ENCODE results near the gene KRT3.

KRT3 gene

DNA sequence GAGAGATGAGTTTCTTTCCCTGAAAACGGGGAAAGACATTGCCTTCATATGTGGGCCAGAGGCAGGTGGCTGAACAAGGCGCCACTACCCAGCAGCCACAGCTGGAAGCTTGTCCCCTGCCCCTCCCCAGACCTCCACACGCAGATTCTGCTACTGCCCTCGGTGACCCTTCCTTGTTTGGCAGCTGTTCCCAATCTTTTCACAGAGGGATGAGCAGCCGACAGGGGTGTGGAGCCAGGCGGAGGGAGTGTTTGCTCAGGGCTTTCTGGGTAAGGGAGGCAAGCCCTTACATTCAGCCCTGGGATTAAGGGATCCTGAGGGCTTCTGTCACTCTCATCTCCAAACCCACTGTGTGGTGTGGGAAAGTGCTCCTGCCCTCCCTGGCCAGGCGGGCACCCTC lies 22.5 kb upstream of the KRT3 start:
- H3K27me3 ChIP-seq (replicated peaks; ENCODE audit: insufficient read depth, low read length): peaks cover 91% of the 10 kb centered on the region
- H3K4me3 ChIP-seq (ENCODE audit: low read length): no peak overlapping the region
- TF ChIP-seq, protein P1, sequence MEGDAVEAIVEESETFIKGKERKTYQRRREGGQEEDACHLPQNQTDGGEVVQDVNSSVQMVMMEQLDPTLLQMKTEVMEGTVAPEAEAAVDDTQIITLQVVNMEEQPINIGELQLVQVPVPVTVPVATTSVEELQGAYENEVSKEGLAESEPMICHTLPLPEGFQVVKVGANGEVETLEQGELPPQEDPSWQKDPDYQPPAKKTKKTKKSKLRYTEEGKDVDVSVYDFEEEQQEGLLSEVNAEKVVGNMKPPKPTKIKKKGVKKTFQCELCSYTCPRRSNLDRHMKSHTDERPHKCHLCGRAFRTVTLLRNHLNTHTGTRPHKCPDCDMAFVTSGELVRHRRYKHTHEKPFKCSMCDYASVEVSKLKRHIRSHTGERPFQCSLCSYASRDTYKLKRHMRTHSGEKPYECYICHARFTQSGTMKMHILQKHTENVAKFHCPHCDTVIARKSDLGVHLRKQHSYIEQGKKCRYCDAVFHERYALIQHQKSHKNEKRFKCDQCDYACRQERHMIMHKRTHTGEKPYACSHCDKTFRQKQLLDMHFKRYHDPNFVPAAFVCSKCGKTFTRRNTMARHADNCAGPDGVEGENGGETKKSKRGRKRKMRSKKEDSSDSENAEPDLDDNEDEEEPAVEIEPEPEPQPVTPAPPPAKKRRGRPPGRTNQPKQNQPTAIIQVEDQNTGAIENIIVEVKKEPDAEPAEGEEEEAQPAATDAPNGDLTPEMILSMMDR (IDR thresholded peaks at IDR 0.05; ENCODE audit: low read length): no peak
- no peak for TF ChIP-seq EZH2phosphoT487 (IDR thresholded peaks at IDR 0.05; ENCODE audit: low read length)
- no peak for TF ChIP-seq EZH2 (optimal IDR thresholded peaks at IDR 0.05; ENCODE audit: low read depth, low read length)
- no peaks in the 10 kb centered on the region for H3F3A ChIP-seq (ENCODE audit: insufficient read depth, low read length)
- no peak overlapping the region for H3K9ac ChIP-seq (ENCODE audit: low read length)
- H3K9me3 ChIP-seq (replicated peaks; ENCODE audit: insufficient read depth, low read length): no peaks in the 10 kb centered on the region
- H3K4me1 ChIP-seq (ENCODE audit: low read length): no peaks in the 10 kb centered on the region
- no peak for DNase-seq
- H3K9me2 ChIP-seq (replicated peaks; ENCODE audit: insufficient read depth, low read length): no peaks in the 10 kb centered on the region
- H3K79me2 ChIP-seq (ENCODE audit: low read length): no peaks in the 10 kb centered on the region
- H4K20me1 ChIP-seq (ENCODE audit: insufficient read depth, low read length): no peaks in the 10 kb centered on the region
- H2AFZ ChIP-seq (ENCODE audit: low read length): no peak overlapping the region
- H3K36me3 ChIP-seq (replicated peaks; ENCODE audit: insufficient read depth, low read length): no peaks in the 10 kb centered on the region
- no peak overlapping the region for H3K4me2 ChIP-seq (ENCODE audit: low read depth, low read length)
- no peak overlapping the region for H3K27ac ChIP-seq (ENCODE audit: low read length)

GRCh38 chr12:52817699-52818238 lies 21.9 kb upstream of the KRT3 start:
- Histone ChIP-seq H4K20me1 (ENCODE audit: insufficient read depth, low read length) (no peaks in the 10 kb centered on the region), H3K27me3 (replicated peaks; ENCODE audit: insufficient read depth, low read length) (peaks cover 92% of the 10 kb centered on the region), H3F3A (ENCODE audit: insufficient read depth, low read length) (no peaks in the 10 kb centered on the region), H3K79me2 (ENCODE audit: low read length) (no peaks in the 10 kb centered on the region), H3K4me1 (ENCODE audit: low read length) (no peaks in the 10 kb centered on the region), H2AFZ (ENCODE audit: low read length) (no peak overlapping the region), H3K4me2 (ENCODE audit: low read depth, low read length) (no peak overlapping the region), H3K9me2 (replicated peaks; ENCODE audit: insufficient read depth, low read length) (no peaks in the 10 kb centered on the region), H3K36me3 (replicated peaks; ENCODE audit: insufficient read depth, low read length) (no peaks in the 10 kb centered on the region), H3K9me3 (replicated peaks; ENCODE audit: insufficient read depth, low read length) (no peaks in the 10 kb centered on the region), H3K9ac (ENCODE audit: low read length) (no peak overlapping the region), H3K27ac (ENCODE audit: low read length) (no peak overlapping the region), H3K4me3 (ENCODE audit: low read length) (no peak overlapping the region)
- DNase-seq: no peak
- TF ChIP-seq EZH2 (optimal IDR thresholded peaks at IDR 0.05; ENCODE audit: low read depth, low read length) (no peak), EZH2phosphoT487 (IDR thresholded peaks at IDR 0.05; ENCODE audit: low read length) (no peak)
- TF ChIP-seq, protein P1 (IDR thresholded peaks at IDR 0.05; ENCODE audit: low read length): no peak

DNA sequence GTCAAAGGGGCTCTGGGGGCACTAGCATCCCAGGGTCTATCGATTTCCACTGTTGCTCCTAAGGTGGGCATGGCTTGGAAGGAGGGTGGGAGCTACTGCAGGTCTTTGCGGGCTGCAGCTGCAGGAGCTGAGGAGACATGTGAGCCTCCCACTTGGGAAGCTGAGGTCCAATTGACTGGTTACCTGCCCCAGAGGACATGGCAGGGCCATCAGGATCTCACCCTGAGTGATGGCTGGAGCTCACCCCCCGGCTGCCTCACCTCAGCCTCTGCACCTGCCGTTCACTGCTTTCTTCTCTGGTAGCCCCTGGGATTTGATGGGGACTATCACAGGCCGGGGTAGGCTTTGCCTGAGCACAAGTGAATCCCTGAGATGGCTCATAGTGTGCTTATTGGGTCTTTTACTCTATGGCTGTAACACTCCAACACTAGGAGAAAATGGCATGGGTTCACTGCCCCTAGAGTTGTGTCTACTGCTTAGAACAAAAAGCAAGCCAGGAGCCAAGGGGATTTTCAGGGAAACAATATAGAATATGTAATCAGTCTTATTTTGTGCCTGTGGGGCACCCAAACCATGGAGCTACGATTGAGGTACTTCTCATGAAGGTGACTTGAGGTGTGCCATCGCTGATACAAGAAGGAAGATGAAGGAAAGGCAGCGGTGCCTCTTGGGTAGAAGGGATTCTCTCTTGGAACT lies 21.2 kb upstream of the KRT3 start:
- Histone ChIP-seq H3K27me3 (replicated peaks; ENCODE audit: insufficient read depth, low read length) (peaks cover 93% of the 10 kb centered on the region), H2AFZ (ENCODE audit: low read length) (no peak overlapping the region), H3K4me1 (ENCODE audit: low read length) (no peaks in the 10 kb centered on the region), H3K4me2 (ENCODE audit: low read depth, low read length) (no peak overlapping the region), H3K36me3 (replicated peaks; ENCODE audit: insufficient read depth, low read length) (no peaks in the 10 kb centered on the region), H4K20me1 (ENCODE audit: insufficient read depth, low read length) (no peaks in the 10 kb centered on the region), H3K9me3 (replicated peaks; ENCODE audit: insufficient read depth, low read length) (no peaks in the 10 kb centered on the region), H3F3A (ENCODE audit: insufficient read depth, low read length) (no peaks in the 10 kb centered on the region), H3K79me2 (ENCODE audit: low read length) (no peaks in the 10 kb centered on the region), H3K9ac (ENCODE audit: low read length) (no peak overlapping the region), H3K4me3 (ENCODE audit: low read length) (no peak overlapping the region), H3K27ac (ENCODE audit: low read length) (no peak overlapping the region), H3K9me2 (replicated peaks; ENCODE audit: insufficient read depth, low read length) (no peaks in the 10 kb centered on the region)
- DNase-seq: no peak
- no peak for TF ChIP-seq EZH2 (optimal IDR thresholded peaks at IDR 0.05; ENCODE audit: low read depth, low read length)
- TF ChIP-seq EZH2phosphoT487 (IDR thresholded peaks at IDR 0.05; ENCODE audit: low read length): no peak
- TF ChIP-seq, protein P1 (IDR thresholded peaks at IDR 0.05; ENCODE audit: low read length): no peak

All from MM.1S (cell line).